ENCODE data around the gene COL4A1.
A peak's percentile ranks its signal among the peaks of the same experiment; 100 is the strongest.

Gene COL4A1

GRCh38 chr13:110341445-110342244, 34.7 kb upstream of the COL4A1 start:
- peak; percentile 11 for DNase-seq

- DNase-seq = no peak
These were observed 34.0 kb upstream of the COL4A1 start for GRCh38 chr13:110340812-110341444.

- DNase-seq = no peak
These were observed 33.1 kb upstream of the COL4A1 start for GRCh38 chr13:110339975-110340550.

GRCh38 chr13:110339263-110339662, 32.3 kb upstream of the COL4A1 start:
- DNase-seq = no peak

DNA sequence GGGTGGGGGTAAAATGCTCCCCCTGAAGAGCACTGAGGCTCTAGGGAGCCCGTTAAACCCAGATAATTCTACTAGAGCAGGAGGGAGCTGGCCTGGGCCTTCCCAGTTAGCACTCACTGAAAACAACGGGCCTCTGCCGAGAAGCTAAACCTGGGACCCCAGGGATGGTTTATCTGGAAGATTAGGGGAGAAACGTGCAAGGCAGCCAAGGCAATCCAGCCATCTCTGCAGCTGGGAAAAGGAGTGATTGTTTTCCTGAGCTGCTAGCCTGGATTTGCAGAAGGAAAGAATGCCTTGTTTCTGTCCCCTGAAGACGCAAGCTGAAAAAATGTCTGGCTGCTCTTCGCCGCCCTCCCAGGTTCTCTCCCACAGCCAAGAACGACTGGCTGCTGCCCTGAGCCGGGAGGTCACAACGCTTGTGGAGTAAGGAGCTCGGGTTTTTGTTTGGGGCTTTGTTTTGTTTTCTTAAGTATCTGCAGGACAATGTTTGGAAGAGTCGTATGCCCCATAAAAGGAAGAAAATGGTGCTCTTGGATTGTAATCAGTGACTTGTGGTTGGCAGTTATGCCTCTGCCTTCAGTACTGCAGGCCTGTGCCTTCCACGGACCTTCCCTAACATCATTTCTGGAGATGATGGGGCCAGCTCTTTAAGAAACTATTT, 31.6 kb upstream of the COL4A1 start:
- DNase-seq = no peak

- no peak for DNase-seq
These were observed 30.3 kb upstream of the COL4A1 start for GRCh38 chr13:110337247-110337646.

GRCh38 chr13:110336681-110337080, 29.7 kb upstream of the COL4A1 start:
- DNase-seq = no peak

DNA sequence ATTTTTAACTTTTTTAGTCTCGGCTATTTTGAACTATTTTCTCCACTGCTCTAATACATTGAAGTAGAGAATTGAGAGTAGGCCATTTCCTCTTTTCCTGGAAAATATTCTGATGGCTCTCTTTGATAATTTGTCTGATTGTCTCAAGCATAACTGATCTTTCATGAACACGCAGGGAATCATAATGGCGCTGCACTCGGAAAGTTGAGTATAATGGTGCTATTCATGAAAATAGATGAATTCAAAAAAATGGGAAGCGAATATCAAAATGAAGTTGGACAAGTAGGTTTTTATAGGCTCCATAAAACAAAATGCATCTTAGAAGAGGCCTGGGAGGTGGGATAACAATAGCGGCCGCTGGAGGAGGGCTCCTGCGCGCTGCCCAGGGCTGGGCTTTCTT, 29.2 kb upstream of the COL4A1 start:
- DNase-seq = no peak

DNA sequence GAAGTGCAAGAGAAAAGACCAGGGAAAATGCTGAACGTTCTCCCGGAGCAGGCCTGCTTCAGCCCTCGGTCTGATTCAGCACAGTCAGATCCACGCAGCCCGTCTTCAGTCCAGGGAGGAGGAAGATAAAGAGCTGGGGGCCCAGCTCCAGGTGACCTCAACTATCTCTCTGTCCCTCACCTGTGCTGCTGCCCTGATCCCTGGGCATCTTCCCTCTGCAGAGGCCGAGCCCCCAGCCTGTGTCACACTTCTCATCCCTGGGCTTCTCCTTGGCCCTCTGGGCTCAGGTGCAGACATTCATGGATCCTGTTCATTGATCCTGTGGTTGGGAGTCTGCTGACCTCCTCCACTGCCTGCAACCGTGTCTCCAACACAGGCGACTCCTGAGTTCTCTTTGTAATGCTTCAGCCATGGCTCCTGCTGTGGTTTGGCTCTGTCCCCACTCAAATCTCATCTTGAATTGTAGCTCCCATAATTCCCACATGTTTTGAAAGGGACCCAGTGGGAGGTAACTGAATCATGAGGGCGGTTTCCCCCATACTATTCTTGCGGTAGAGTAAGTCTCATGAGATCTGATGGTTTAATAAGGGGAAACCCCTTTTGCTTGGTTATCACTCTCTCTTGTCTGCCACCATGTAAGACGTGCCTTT, 28.0 kb upstream of the COL4A1 start:
- DNase-seq = no peak

- no peak for DNase-seq
These were observed 27.3 kb upstream of the COL4A1 start for GRCh38 chr13:110334256-110334655.

DNA sequence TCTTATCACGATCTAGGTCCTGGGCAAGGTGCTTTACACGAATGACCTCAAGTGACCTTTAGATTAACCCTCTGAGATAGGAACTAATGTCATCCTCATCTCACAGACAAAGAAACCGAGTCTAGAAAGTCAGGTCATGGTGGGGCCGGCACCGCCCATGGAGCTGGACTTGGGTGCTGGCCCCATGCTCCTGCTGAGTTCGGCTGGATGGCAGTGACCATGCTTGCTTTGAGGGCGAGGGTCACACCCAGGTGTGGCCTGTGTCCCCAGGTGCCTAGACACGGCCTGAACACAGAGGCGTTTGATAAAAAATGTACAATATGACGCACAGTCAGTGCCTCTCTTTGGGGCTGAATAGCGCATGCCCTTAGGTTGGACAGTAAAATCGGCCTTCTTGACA, 26.9 kb upstream of the COL4A1 start:
- DNase-seq = no peak

- no peak for DNase-seq
These were observed 25.8 kb upstream of the COL4A1 start for GRCh38 chr13:110332750-110333149.

DNA sequence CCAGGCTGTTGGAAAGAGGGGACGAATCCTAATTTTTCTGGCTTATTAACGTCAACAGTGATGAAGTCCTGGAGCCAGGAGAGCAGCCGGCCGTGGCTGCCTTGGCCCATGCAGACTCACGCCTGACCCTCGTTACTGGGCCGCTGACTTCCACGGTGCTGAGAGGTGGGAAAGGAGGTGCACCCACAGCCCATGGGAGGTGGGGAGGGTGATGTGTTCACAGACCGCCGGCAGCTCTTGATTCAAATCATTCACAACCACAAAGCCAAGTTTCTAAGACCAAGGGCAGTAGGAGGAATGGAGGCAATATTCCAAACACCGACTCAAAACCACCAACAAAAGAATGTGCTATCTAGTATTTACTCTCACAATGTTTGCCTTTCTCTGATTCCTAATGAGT, 24.4 kb upstream of the COL4A1 start:
- no peak for DNase-seq

DNA sequence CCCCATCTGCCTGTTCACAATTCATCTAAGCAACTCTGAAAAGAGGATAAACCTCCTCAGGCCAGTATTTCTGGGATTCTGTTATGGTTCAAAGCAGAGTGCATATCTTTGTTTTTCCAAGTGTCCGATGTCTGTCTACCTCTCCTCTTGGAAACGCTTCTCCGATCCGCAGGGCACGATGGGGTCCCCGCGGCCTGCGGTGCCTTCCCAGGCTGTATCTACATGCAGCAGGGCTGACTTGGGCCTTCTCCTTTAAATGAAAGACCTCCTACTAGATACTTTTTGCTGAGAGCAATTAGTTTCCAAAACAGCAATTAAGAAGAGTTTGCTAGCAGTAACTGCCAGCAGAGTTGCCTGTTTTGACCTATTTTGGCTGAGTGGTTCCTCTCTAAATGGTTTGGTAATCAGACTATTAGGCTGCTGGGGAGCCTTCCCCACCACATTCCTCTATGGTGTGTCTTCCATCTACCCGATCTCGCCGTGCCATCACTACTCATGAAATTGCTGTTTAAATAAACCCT, 23.6 kb upstream of the COL4A1 start:
- peak; percentile 15 for DNase-seq

GRCh38 chr13:110329798-110330461, 23.0 kb upstream of the COL4A1 start:
- DNase-seq = no peak

DNA sequence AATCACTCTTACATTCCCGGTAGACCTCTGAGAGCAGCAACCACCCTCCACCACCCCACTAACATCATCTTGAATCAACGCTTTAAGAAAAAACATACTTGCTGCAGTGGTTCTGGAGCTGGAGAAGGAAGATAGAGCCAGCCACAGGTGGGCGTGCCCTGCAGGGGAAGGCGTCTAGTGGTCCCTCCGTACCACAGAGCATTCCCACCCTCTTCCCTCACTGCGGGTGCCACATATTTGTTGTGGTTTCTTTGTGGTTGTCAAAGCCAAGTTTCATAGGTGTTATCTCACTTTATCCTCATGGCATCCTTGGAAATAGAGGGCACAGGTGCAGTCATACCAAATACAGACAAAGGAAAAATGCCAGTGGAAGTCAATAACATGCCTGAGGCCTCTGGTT, 22.3 kb upstream of the COL4A1 start:
- no peak for DNase-seq

DNA sequence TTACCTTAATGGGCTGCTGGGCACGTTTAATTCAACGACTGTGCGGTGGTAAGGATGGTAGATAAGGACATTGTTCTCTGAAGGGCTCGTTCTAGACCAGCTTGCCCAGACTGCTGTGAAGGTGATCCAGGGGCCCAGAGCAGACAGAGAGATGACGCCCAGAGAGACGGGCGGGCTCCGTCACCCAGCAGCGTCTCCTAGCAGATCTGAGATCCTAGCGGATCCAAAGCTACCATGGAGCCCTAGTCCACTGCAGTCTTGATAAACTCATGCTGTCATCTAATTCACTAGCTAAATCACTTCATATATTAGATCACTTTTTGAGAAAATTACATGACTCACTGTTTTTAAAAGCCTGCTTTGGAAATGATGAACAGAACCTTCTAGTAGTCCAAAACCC, 21.6 kb upstream of the COL4A1 start:
- DNase-seq = no peak

- DNase-seq = no peak
These were observed 20.2 kb upstream of the COL4A1 start for GRCh38 chr13:110327051-110327721.

- no peak for DNase-seq
These were observed 19.4 kb upstream of the COL4A1 start for GRCh38 chr13:110326263-110326904.

DNA sequence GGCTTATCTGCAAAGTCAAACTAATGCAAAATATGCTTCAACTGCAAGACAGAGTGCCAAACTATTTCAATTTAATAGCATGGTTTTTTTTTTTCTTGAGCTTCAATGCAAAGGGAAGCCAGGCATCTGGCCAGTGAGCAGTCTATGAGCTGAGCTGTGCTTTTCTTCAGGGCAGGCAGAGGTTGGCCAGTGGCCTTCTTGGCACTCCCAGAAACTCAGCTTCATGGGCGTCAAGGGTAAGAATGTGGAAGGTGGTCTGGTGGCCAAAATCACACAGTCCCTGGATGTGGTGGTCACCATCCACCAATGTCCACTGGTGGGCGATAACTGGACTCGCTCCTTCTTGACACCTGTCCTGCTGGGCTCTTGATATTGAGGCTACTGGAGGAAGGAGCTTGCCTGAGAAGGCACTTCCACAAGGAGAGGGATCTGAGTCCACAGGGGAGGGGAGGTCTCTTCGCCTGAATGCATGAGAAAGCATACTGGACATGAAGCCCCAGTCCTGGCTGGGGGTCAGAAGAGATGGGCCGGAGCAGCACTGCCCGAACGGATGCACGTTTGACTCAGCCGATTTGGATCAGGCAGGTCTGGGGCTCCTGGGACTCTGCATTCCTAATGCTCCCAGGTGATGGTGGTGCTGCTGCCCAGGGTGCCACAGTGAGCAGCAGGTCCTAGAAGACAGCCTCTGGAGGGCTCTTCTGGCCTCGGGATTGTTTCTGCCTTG, 17.2 kb upstream of the COL4A1 start:
- DNase-seq = no peak
